Fibroblast of skin of right biceps (primary cell): ENCODE measurements around the gene NUPR1.
A peak's percentile ranks its signal among the peaks of the same experiment; 100 is the strongest.
"Not testable (repeated sequence)": the region's sequence is repeated elsewhere in the genome, so short reads cannot be mapped to it uniquely, and the experiment has no call there.

Experiments used
- DNase-seq: peaks from one replicate; pipeline ENCODE4 v3.0.0-alpha.2; 2013

NUPR1 gene, protein sequence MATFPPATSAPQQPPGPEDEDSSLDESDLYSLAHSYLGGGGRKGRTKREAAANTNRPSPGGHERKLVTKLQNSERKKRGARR

DNA sequence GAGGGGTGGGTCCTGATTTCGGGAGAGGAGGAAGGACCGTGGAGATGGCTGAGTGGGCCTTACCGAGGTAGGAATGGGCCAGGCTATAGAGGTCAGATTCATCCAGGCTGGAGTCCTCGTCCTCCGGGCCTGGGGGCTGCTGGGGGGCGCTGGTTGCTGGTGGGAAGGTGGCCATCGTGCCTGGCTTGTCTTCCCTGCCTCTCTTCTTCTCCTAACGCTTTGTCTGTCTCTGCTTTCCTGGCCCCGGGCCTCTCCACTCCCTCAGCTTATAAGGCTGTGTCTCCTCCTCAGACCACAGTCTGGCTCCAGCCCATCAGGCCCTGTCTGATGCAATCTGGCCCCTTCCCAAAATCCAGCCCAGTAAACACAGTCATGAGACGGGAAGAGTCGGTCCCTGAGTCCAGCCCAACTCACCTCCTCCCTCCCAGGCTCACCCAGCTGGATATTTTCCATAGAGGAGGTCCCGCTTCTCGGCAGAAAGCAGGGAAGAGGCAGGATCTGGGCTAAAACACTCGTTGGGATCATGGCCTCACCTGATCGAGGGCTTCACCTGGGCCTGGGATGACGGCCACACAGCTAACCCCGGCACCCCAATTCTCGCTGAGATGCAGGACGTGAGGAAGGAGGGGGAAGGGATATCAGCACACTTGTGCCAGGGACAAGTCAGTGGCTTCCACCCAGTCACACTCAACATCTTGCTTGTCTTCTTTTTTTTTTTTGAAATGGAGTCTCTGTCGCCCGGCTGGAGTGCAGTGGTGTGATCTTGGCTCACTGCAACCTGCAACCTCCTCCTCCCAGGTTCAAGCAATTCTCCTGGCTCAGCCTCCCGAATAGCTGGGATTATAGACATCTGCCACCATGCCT, at the start of gene NUPR1:
TSS of gene NUPR1 (minus strand) at position 242 of the 864 bp plus-strand sequence. CDS start at position 175, 67 bp downstream.
- DNase-seq, result peak; percentile 97

DNA sequence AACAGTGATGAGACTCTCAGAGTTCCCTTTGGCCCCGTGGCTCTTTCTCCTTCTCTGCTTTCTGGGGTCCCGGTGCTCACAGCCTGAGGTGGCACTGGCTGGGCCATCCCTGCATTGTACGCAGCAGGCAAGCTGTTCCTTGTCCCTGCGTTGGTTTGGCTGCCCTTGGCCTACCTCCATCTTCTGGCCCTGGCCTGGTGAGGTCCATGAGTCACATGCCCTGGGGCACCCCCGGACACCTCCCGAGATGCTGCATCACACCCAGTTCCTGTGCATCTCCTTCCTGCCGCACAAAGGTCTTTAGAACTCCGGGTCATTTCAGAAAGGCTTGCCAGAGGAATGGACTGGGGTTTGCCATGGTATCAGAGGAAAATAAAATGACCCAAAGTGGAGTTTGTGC, 48.6 kb upstream of the NUPR1 start:
- no peak for DNase-seq

DNA sequence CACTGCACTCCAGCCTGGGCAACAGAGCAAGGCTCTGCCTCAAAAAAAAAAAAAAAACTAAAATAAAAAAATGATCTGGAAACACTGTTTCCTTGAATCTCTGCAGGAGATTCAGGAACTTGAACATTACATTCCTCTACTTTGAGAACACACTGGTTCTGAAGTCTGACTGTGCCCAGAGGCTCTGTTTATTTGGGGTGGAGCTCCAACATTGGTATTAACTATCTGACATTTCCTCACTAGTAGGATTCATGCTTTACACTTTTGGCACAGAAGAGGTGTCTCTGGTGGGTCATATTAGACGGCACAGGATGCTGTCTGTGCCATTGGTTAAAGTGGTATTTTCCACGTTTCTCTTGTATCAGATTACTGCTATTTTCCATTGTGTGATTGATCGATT, 47.7 kb upstream of the NUPR1 start:
- DNase-seq, result no peak

DNA sequence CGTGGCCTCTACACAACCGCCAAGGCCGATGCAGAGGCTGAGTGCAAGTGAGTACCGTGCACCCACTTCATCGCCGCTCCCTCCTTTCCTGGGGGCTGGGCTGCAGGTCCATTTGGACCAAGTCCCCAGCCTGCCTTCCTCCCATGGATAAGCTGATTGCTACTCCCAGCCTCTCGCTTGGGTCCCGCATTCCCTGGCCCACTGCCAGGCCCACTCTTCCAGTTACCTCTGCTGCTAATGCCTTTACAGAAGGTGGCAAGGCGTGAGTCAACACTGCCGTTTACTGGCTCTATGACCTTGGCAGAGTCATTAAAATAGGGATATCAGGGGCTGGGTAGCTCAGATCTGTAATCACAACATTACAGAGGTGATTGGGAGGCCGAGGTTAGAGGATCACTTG, 46.9 kb upstream of the NUPR1 start:
- no peak for DNase-seq

DNA sequence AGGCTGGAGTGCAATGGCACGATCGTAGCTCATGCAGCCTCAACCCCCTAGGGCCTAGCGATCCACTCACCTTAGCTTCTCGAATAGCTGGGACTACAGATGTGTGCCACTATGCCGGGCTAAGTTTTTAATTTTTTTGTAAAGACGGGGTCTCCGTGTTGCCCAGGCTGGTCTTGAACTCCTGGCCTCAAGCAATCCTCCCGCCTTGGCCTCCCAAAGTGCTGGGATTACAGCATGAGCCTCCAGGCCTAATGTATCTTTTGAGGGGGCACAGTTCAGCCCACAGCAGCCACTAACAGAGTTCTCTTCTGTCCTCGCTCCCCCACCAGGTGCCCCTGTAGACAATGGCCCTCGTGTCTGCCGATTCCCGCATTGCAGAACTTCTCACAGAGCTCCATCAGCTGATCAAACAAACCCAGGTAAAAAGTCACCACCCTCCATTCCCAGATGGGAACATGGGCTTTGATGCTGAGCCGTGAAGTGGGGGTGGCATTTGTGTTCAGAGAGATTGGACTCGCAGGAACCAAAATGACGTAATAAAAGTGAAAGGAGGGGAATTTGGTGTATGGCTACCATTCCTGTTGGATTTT, 42.0 kb upstream of the NUPR1 start:
- no peak for DNase-seq

DNA sequence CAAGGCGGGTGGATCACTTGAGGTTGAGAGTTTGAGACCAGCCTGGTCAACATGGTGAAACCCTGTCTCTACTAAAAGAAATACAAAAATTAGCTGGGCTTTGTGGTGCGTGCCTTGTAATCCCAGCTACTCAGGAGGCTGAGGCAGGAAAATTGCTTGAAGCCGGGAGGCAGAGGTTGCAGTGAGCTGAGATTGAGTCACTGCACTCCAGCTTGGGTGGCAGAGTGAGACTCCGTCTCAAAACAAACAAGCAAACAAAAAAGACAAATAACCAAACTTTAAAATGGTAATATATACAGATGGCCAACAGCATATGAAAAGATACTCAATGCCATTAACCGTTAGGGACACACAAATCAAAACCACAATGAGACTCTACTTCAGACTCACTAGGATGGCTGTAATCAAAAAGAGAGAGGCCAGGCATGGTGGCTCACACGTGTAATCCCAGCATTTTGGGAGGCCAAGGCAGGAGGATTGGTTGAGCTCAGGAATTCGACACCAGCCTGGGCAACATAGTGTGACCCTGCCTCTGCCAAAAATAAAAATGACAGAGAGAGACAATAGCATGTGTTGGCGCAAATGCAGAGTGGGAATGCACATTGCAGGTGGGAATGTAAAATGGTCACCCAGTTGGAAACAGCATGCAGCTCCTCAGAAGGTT, 36.8 kb upstream of the NUPR1 start:
- no peak for DNase-seq

DNA sequence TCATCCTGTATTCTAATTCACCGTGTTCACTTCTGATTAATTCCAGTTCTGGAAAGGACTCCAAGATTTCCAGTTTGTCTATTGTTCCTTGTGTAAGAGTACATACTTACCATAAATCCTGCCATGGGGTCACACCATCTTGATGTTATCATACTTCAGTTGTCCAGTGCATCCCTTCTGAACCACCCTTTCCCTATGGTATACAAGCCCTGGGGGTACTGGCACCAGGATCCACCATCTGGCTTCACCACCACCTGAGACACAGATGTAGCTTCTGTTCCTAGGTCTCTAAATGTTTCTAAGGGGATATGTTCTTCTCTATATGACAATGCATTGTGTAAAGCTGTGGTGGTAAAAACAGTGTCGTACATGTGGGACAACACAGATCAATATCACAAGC, 36.2 kb upstream of the NUPR1 start:
- no peak for DNase-seq

DNA sequence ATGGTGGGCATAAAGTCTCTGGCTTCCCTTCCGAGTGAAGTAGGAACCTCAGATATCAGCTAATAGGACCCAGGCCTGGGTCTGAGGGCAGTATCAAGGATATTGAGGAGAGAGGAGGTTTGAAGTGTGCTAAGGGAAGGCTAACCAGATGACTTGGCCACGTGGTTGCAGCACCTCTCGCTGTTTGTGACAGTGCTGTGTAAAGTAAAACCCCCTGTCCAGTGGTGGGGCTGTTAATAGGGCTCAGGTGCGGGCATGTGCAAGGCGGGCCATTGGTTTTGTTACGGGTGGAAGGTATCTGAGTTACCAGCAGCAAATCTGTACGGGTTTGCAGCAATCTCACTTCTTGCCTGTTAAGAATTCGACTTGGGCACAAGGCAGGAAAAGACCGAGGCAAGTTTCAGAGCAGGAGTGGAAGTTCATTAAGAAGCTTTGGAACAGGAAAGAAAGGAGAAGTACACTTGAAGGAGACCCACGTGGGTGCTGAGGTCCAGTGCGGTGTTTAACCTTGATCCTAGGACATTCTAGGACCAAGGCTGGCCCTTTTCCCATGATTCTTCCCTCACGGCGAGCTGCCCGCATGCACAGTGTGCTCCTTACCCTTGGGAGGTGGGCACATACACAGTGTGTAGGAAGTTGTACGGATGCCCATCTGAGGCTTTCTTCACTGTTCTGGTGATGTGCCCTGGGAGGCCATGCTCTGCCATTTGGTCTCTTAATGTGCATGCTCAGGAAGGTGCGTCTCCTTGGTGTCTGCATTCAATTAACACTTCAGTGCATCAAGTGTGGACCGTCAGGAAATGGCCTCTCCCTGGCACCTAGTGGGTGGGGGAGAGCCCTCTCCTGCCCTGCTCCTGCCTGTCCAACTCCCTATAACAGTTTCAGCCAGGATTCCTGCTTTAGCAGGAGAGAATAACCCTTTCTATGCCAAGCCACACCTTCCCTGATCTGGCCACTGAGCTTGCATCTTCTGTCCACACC, 35.3 kb upstream of the NUPR1 start:
- DNase-seq, result no peak

DNA sequence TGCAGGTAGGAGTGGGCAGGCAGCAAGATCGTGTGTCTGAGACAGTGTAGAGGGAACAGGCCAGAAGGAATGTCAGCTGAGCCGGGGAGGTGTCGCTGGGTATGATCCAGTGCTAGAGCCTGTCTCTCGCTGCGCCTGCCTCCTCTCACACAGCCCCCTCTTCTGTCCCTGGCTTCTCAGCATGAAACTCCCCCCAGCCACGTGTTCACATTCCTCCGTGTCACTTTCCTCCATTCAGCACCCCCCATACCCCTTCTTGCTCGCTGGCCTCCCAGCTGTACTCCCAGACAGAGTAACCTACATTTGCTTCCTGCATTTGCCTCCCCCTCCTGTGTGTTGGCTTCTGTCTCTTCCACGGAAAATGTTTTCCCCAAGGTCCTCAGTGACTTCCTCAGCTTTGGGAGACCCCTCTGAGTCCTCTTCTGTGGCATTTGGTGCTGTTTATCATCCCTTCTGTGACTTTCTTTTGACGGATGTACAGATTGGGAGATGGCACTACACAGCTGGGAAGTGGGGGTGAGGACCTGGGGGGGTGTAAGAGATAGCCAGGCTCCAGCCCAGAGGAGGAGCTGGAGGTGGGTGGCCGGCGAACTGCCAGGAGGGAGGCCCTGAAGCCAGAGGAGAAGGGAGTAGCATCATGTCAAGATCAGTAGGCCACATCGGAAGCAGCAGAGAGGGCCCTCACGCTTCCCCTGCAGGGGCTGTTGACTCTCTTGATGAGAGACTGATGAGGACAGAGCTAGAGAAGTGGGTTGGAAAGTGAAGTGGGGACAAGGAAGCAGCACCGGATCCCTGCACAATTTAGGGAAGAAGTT, 34.1 kb upstream of the NUPR1 start:
- peak; percentile 74 for DNase-seq

DNA sequence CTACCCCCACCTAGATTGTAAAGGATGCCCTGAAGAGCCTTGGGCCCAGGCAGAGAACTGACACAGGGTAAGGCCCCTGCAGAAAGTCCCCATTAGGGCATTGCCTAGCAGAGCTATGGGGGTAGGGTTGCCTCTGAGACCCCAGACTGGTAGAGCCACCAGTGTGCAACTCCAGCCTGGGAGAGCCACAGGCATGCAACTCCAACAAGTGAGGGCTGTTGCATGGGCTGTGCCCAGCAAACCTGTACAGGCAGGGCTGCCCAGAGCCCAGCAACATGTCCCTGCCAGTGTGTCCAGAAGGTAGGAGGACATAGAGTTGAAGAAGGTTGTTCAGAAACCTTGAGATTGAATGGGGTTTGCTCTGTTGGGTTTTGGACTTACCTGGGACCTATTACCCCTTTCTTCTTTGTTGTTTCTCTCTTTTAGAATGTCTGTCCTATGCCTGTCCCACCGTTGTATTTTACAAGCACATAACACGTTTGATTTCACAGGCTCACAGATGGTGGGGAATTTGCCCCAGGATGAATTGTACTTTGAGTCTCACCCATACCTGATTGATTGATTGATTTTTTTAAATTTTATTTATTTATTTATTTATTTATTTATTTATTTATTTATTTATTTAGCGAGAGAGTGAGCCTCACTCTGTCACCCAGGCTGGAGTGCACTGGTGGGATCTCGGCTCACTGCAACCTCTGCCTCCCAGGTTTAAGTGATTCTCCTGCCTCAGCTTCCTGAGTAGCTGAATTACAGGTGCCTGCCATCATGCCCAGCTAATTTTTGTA, 31.4 kb upstream of the NUPR1 start:
- DNase-seq, result no peak

DNA sequence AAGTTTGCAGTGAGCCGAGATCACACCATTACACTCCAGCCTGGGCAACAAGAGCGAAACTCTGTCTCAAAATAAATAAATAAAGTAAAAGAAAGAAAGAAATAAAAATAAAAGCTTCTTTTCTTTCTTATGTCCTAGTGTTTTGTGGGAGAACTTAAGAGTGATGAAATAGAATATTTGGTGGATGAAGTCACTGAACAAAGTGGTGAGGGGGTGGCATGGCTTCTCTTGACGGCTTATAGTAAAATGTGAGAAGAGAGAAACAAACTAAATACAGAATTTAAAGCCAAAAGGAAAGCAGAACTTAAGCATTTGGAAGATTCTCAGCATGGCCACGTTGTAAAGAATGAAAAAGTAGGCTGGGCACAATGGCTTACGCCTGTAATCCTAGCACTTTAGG, 30.2 kb upstream of the NUPR1 start:
- DNase-seq, result peak; percentile 46

DNA sequence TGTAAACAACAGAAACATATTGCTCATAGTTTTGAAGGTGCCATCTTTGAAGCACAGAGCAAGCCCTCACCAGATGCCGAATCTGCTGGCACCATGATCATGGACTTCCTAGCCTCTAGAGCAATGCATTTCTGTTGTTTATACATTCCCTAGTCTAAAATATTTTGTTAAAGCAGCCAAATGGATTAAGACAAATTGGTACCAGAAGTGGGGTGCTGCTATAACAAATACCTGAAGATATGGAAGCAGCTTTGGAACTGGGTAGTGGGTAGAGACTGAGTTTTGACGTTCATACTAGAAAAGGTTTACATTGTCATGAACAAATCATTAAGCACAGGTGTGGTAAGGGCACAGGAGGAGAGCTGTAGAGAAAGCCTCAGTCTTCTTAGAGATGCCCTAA, 28.5 kb upstream of the NUPR1 start:
- DNase-seq, result no peak

DNA sequence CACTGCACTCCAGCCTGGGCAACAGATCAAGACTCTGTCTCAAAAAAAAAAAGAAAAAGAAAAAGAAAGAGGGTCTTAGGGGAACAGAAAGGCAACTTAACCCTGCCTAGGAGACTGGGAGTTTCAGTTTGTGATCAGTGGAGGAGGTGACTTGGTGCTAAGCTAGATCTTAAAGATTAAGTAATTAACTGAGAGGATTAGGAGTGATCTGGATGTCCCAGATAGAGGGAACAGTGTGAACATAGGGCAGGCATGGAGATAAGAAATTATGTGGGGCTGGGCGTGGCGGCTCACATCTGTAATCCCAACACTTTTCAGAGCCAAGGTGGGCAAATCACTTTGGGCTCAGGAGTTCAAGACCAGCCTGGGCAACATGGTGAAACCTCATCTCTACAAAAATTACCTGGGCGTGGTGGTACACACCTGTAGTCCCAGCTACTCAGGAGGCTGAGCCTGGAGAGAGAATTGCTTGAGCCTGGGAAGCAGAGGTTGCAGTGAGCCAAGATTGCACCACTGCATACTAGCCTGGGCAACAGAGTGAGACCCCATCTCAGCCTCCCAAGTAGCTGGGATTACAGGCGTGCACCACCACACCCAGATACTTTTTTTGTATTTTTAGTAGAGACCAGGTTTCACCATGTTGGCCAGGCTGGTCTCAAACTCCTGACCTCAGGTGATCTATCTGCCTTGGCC, 27.6 kb upstream of the NUPR1 start:
- DNase-seq, result not testable (repeated sequence)

DNA sequence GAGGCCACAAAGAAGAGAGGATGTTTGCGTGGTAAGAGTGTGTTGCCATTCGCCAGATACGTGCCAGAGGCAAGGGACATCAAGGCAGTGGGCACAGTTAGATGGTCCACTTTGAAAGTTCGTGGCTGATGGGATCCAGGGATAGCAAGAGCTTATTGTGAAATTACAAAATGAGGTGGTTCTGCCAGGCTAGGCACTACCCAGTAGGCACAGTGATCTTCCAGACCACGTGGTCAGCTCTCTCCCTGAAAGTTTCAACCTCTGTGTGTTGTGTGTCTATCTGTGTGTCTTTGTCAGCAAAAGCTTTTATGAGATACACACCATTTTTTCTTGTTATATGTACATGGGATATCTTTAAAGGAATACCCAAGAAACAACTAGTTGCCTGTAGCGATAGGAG, 24.4 kb upstream of the NUPR1 start:
- DNase-seq, result no peak

DNA sequence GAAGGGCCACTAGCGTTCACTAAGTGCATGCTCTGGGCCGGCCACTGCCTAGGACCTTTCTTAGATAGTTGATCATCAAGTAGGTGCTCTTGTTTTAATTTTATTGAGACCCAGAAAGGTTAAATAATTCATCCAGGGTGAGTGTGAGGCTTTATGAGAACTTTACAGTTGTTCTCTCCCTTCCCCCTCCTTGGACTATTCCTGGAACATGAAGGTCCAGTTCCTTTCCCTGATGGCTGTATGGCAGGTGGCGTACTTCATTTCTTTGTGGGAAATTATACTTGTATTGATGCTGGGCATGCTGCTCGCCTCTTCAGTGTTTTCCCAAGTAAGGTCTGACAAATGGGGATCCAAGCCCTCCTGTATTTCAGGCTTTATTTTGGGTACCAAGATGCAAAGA, 23.4 kb upstream of the NUPR1 start:
- DNase-seq, result no peak

DNA sequence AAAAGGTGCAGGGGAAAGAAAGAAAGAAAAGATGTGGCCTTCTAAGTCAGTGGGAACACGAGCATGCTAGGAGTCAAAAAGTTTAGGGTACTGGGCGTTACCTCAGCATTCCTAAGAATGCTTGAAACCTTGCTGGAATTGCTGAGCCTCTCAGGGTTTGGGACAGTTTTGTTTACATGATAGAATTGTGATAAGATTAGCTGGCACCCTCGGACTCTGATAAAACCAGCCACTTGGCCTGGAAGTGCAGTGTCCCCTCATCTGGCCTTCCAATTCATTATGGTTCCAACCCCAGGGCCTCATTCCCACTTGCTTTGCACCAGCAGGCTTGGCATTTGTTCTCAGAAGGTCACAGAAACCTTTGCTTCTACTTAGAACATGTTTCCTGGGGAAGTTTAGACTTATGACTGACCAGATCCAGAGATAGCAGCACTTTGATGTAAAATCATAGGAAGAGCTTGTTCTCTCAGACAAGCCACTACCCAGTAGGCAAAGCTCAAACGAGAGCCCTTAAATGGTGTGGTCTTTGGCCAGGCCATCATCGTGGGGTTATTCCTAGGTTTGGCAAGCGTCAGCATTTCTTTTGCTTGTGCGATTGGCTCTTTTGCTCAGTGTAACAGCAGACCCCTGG, 22.9 kb upstream of the NUPR1 start:
- DNase-seq, result no peak

DNA sequence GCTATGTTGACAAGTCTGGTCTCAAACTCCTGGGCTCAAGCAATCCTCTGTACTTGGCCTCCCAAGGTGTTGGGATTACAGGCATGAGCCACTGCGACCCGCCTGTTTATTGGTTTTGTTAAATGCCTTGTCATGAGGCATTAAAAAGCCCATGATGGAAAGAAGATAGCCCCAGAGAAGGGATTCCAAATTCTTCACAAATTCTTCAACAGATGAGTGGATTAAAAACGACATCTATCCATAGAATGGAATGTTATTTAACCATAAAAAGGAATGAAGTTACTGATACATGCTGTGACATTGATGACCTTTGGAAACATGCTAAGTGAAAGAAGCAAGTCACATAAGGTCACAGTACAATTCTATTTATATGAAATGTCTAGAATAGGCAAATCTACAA, 19.7 kb upstream of the NUPR1 start:
- peak; percentile 22 for DNase-seq

DNA sequence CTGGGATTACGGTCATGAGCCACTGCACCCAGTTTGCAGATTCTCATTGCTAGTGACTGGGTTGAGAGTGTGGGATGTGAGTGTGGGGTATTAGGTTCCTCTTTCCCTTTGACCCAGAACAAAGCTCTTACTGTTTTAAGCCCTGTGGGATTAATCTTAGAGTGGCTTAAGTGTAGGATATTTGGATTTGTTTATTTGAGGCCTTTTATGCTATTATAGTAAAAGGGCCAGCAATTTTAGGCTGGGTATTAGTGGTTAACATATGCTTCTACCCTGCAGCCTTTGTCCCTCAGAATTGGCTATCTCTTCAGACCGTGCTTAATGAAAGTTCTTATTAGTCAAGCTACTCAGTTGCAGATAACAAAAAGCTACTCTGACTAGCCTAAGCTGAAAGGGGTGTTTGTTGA, 18.1 kb upstream of the NUPR1 start:
- no peak for DNase-seq

DNA sequence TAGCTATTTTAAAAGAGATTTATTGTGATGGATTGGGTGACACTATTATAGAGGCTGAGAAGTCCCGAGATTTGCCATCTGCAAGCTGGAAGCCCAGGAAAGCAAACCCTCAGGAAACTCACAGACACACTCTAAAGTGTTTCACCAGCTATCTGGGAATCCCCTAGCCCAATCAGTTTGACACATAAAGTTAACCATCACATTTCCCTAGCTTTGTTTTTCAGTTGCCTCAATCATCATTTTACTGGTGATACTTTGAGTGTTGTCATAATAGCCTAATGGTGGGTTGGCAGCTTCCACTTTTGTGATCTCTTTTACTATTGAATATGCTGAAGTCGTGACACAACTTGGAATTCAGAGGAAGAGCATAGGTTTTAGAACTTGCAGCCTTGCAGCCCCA, 16.8 kb upstream of the NUPR1 start:
- no peak for DNase-seq
